ENCODE results near the gene CER1.

- no peak for TF ChIP-seq CTCF (IDR thresholded peaks at IDR 0.05 in 2 of 3, conservative IDR thresholded peaks at IDR 0.05 in 1 of 3; ENCODE audit: control insufficient read depth in 2 of 3, extremely low read depth in 1 of 3, insufficient read depth in 1 of 3, low read depth in 3 of 3, low read length in 3 of 3)
- TF ChIP-seq BCLAF1 (IDR thresholded peaks at IDR 0.05) = no peak
- no peak for TF ChIP-seq MAX (IDR thresholded peaks at IDR 0.05; ENCODE audit: low read depth, low read length)
- no peak for TF ChIP-seq RBBP5 (conservative IDR thresholded peaks at IDR 0.05)
- TF ChIP-seq CHD2 (IDR thresholded peaks at IDR 0.05; ENCODE audit: borderline replicate concordance, low read depth, low read length) = no peak
- no peak for TF ChIP-seq POLR2A (IDR thresholded peaks at IDR 0.05; ENCODE audit: low read depth, low read length)
- TF ChIP-seq ZZZ3 (IDR thresholded peaks at IDR 0.05; ENCODE audit: control insufficient read depth, insufficient read length, low read depth) = no peak
- no peak for TF ChIP-seq ELK1 (IDR thresholded peaks at IDR 0.05; ENCODE audit: low read depth, low read length)
- no peak for TF ChIP-seq PRDM15 (CRISPR knock-in tag; IDR thresholded peaks at IDR 0.05)
- TF ChIP-seq ZNF274 (IDR thresholded peaks at IDR 0.05; ENCODE audit: insufficient read depth, insufficient read length) = no peak
- TF ChIP-seq E2F8 (IDR thresholded peaks at IDR 0.05; ENCODE audit: low read depth, partially characterized antibody) = no peak
Observed at GRCh38 chr9:14670718-14671117, 51.8 kb downstream of the CER1 start.

Data from GM12878 (cell line).